RWPE2 (cell line): Measurements from ENCODE around the gene NOXO1.
"Not testable (repeated sequence)": the region's sequence is repeated elsewhere in the genome, so short reads cannot be mapped to it uniquely, and the experiment has no call there.

Source experiments
- ATAC-seq: fragments of 200-7000 bp; cut with Tn5 transposase; 3 replicates; pipeline ENCODE4 v1.9.1; 2021; ENCODE audit warnings: low read depth
- DNase-seq: peaks from one replicate; pipeline ENCODE4 v3.0.0-alpha.2; 2020; ENCODE audit warnings: low spot score
- H3K27ac ChIP-seq: fragments of 450-650 bp; 2 replicates; pipeline ENCODE4 v1.5.1; 2017; ENCODE audit warnings: mild to moderate bottlenecking; ENCODE audit not compliant: poor library complexity, severe bottlenecking
- H3K27me3 ChIP-seq: fragments of 250-450 bp; sonication (Bioruptor Pico); 2 replicates; pipeline ENCODE4 v1.5.1; 2021; ENCODE audit warnings: mild to moderate bottlenecking, moderate library complexity; ENCODE audit not compliant: insufficient read depth, poor library complexity, severe bottlenecking
- H3K36me3 ChIP-seq: fragments of 250-450 bp; sonication (Bioruptor Pico); 2 replicates; pipeline ENCODE4 v1.5.1; 2020; ENCODE audit warnings: low read depth, mild to moderate bottlenecking, moderate library complexity
- H3K4me1 ChIP-seq: fragments of 250-450 bp; sonication (Bioruptor Pico); 2 replicates; pipeline ENCODE4 v1.5.1; 2021; ENCODE audit warnings: mild to moderate bottlenecking, moderate library complexity; ENCODE audit not compliant: insufficient read depth, poor library complexity, severe bottlenecking
- H3K4me3 ChIP-seq: fragments of 250-450 bp; sonication (Bioruptor Pico); 2 replicates; pipeline ENCODE4 v1.5.1; 2021; ENCODE audit warnings: mild to moderate bottlenecking, moderate library complexity; ENCODE audit not compliant: severe bottlenecking
- H3K9me3 ChIP-seq: fragments of 250-450 bp; sonication (Bioruptor Pico); 2 replicates; pipeline ENCODE4 v1.5.1; 2021; ENCODE audit warnings: mild to moderate bottlenecking, moderate library complexity; ENCODE audit not compliant: severe bottlenecking
- TF ChIP-seq, protein P1 (sequence below): fragments of 450-650 bp; IDR thresholded peaks from one replicate; pipeline ENCODE4 v1.5.1; 2017; ENCODE audit warnings: mild to moderate bottlenecking, moderate library complexity; ENCODE audit not compliant: poor library complexity, severe bottlenecking

Gene NOXO1

GRCh38 chr16:2019518-2019920 lies 38.2 kb upstream of the NOXO1 start, which contains the start of gene NPW:
NPW (plus strand) TSS chr16:2019785.
- Histone ChIP-seq H3K27me3 (peaks cover 18% of the 10 kb centered on the region), H3K4me3 (peak within 1 kb of the TSS; percentile 3), H3K9me3 (no peaks in the 10 kb centered on the region), H3K27ac (no peak within 1 kb of the TSS), H3K4me1 (peaks cover 14% of the 10 kb centered on the region), H3K36me3 (no peaks in the 10 kb centered on the region)
- no peak for ATAC-seq
- TF ChIP-seq, protein P1, sequence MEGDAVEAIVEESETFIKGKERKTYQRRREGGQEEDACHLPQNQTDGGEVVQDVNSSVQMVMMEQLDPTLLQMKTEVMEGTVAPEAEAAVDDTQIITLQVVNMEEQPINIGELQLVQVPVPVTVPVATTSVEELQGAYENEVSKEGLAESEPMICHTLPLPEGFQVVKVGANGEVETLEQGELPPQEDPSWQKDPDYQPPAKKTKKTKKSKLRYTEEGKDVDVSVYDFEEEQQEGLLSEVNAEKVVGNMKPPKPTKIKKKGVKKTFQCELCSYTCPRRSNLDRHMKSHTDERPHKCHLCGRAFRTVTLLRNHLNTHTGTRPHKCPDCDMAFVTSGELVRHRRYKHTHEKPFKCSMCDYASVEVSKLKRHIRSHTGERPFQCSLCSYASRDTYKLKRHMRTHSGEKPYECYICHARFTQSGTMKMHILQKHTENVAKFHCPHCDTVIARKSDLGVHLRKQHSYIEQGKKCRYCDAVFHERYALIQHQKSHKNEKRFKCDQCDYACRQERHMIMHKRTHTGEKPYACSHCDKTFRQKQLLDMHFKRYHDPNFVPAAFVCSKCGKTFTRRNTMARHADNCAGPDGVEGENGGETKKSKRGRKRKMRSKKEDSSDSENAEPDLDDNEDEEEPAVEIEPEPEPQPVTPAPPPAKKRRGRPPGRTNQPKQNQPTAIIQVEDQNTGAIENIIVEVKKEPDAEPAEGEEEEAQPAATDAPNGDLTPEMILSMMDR = no peak
- no peak for DNase-seq

GRCh38 chr16:2016407-2016922 lies 35.2 kb upstream of the NOXO1 start:
- Histone ChIP-seq H3K27ac (no peak overlapping the region), H3K27me3 (peaks cover 18% of the 10 kb centered on the region), H3K4me1 (peaks cover 10% of the 10 kb centered on the region), H3K9me3 (no peaks in the 10 kb centered on the region), H3K4me3 (no peak overlapping the region), H3K36me3 (no peaks in the 10 kb centered on the region)
- TF ChIP-seq, protein P1 = peak; percentile 13
- DNase-seq = no peak
- no peak for ATAC-seq

GRCh38 chr16:2015947-2016208 lies 34.6 kb upstream of the NOXO1 start:
- H3K9me3 ChIP-seq = no peaks in the 10 kb centered on the region
- H3K36me3 ChIP-seq = no peaks in the 10 kb centered on the region
- peaks cover 10% of the 10 kb centered on the region for H3K4me1 ChIP-seq
- ATAC-seq (no peak), DNase-seq (no peak)
- H3K27me3 ChIP-seq = peaks cover 16% of the 10 kb centered on the region
- TF ChIP-seq, protein P1 = no peak
- no peak overlapping the region for H3K4me3 ChIP-seq
- H3K27ac ChIP-seq = peak overlapping the region; percentile 53

DNA sequence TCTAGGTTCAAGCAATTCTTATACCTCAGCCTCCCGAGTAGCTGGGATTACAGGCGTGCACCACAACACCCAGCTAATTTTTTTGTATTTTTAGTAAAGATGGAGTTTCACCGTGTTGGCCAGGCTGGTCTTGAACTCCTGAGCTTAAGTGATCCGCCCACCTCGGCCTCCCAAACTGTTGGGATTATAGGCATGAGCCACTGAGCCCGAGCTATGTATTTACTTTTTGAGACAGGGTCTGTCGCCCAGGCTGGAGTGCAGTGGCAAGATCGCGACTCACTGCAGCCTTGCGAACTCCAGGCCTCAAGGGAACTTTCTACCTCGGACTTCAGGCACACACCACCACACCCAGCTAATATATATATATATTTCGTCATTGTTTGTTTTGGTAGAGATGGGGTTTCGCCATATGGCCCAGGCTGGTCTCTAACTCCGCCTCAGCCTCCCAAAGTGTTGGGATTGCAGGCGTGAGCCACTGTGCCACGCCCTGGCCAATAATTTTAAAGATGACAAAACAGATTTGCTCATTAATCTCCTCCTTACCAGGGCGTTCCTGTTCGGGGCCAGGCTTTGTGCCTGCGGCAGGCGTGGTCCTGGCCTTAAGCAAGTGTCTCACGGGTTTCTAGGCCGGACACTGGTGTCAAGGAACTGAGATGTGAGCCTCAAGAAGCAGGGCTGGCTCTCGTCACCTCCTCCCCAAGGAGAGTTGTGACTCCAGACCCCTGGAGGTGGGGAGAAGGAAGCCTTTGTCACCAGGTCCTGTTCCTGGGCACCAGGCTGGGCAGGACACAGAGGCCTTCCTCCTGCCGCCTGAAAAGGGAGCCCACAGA lies 34.1 kb upstream of the NOXO1 start:
- H3K9me3 ChIP-seq = no peaks in the 10 kb centered on the region
- TF ChIP-seq, protein P1 = no peak
- H3K27ac ChIP-seq = peak overlapping the region; percentile 53
- H3K27me3 ChIP-seq = peaks cover 11% of the 10 kb centered on the region
- no peaks in the 10 kb centered on the region for H3K36me3 ChIP-seq
- DNase-seq (no peak), ATAC-seq (peak; percentile 90)
- H3K4me3 ChIP-seq = no peak overlapping the region
- H3K4me1 ChIP-seq = peaks cover 10% of the 10 kb centered on the region

- no peak for DNase-seq
- H3K27ac ChIP-seq = no peak overlapping the region
- H3K9me3 ChIP-seq = no peaks in the 10 kb centered on the region
- peaks cover 10% of the 10 kb centered on the region for H3K4me1 ChIP-seq
- no peak overlapping the region for H3K4me3 ChIP-seq
- TF ChIP-seq, protein P1 = no peak
- peaks cover 4% of the 10 kb centered on the region; the same call in 1 of the 2 replicates for H3K36me3 ChIP-seq
- ATAC-seq = no peak
- no peaks in the 10 kb centered on the region for H3K27me3 ChIP-seq
Observed at GRCh38 chr16:2013527-2013926, 32.3 kb upstream of the NOXO1 start.

GRCh38 chr16:2011726-2012125 lies 30.5 kb upstream of the NOXO1 start:
- DNase-seq, H3K27me3 ChIP-seq, ATAC-seq, H3K4me3 ChIP-seq, H3K27ac ChIP-seq, H3K9me3 ChIP-seq: not testable (repeated sequence)
- Histone ChIP-seq H3K36me3 (peaks cover 13% of the 10 kb centered on the region), H3K4me1 (peaks cover 18% of the 10 kb centered on the region)
